ENCODE data around the gene SLC6A2. TPM values are rescaled to one million over a fixed set of nuclear protein-coding genes. Genes with fewer than 3 reads are reported as not detected.

The SLC6A2 gene
- total RNA-seq, 1 donor from 2014 or later, result 0.34 TPM

DNA sequence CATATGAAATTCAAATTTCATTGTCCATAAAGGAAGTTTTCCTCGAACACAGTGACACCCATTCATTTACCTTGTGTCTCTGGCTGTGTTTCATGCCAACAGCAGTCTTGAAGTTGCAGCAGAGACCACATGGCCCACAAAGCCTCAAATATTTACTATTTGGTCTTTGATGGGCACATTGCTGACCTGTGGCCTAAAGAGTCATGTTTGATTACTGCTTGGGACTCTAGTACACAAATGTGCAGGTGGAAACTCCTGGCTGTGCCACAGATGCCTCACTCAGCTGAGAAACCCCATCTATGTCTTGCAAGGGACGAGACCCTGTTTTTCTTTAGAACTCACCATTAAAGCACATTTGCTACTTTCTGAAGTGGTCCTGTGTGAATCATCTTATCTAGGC lies 76.7 kb downstream of the SLC6A2 start:
- H3K36me3 Mint-ChIP-seq, result no peaks in the 10 kb centered on the region
- no peak for DNase-seq (ENCODE audit: low spot score in 2 of 2, unreplicated experiment in 2 of 2)
- no peak overlapping the region for H3K27ac Mint-ChIP-seq
- H3K4me1 Mint-ChIP-seq, result no peaks in the 10 kb centered on the region
- no peak overlapping the region for H3K4me3 Mint-ChIP-seq
- TF ChIP-seq, protein P1, sequence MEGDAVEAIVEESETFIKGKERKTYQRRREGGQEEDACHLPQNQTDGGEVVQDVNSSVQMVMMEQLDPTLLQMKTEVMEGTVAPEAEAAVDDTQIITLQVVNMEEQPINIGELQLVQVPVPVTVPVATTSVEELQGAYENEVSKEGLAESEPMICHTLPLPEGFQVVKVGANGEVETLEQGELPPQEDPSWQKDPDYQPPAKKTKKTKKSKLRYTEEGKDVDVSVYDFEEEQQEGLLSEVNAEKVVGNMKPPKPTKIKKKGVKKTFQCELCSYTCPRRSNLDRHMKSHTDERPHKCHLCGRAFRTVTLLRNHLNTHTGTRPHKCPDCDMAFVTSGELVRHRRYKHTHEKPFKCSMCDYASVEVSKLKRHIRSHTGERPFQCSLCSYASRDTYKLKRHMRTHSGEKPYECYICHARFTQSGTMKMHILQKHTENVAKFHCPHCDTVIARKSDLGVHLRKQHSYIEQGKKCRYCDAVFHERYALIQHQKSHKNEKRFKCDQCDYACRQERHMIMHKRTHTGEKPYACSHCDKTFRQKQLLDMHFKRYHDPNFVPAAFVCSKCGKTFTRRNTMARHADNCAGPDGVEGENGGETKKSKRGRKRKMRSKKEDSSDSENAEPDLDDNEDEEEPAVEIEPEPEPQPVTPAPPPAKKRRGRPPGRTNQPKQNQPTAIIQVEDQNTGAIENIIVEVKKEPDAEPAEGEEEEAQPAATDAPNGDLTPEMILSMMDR (IDR thresholded peaks at IDR 0.05; ENCODE audit: unreplicated experiment), result no peak
- H3K27me3 Mint-ChIP-seq (ENCODE audit: low read depth), result peaks cover 66% of the 10 kb centered on the region
- H3K9me3 Mint-ChIP-seq, result no peaks in the 10 kb centered on the region

DNA sequence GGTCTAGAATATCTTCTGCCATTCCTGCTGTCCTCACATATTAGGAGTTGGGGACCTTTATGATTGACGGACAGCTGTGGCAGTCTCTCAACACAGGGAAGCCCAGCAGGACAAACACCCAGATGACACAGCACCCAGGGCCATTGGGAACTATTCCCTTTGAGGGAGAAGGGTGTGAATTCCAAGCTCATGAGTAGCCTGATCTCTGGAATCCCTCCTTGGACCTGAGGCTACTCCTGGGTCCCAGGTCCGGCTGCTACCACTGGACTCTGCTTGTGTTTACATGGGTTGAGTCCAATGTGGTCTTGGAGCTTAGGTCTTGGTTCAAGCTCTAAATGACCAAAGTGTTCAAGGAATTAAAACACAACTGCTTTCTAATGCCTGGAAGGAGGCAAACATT lies 78.9 kb downstream of the SLC6A2 start:
- Mint-ChIP-seq H3K27me3 (ENCODE audit: low read depth) (peaks cover 70% of the 10 kb centered on the region), H3K4me1 (no peaks in the 10 kb centered on the region), H3K4me3 (no peak overlapping the region), H3K27ac (no peak overlapping the region), H3K36me3 (no peaks in the 10 kb centered on the region), H3K9me3 (no peaks in the 10 kb centered on the region)
- no peak for DNase-seq (ENCODE audit: low spot score in 2 of 2, unreplicated experiment in 2 of 2)
- TF ChIP-seq, protein P1 (IDR thresholded peaks at IDR 0.05; ENCODE audit: unreplicated experiment), result no peak

DNA sequence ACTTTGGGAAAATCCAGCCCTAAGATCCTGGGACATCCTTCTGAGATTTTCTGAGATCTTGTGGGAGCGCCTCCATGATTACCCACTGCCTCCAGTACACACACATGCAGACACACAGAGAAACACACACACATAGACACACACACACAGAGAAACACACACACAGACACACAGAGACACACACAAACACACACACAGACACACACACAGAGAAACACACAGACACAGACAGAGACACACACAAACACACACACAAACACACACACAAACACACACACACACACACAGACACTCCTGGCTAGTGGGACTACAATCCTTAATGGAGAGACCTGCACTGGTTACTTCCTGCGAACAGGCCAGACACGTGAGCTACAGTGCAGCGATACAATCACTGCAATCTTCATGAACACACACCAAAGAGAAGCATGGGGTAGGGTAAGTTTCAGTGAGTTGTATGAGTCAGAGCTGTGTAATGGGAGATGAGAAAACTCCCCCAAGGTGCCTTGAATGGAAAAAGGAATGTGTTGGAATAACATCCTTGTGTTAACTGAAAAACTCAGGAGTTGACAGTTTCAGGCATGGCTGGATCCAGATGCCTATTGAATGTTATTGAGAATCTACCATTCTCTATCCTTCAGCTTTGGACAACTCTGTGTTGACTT lies 79.5 kb downstream of the SLC6A2 start:
- H3K36me3 Mint-ChIP-seq, result no peaks in the 10 kb centered on the region
- no peak overlapping the region for H3K4me3 Mint-ChIP-seq
- no peaks in the 10 kb centered on the region for H3K9me3 Mint-ChIP-seq
- TF ChIP-seq, protein P1 (IDR thresholded peaks at IDR 0.05; ENCODE audit: unreplicated experiment), result no peak
- H3K27me3 Mint-ChIP-seq (ENCODE audit: low read depth), result peaks cover 70% of the 10 kb centered on the region
- H3K27ac Mint-ChIP-seq, result no peak overlapping the region
- no peak for DNase-seq (ENCODE audit: low spot score in 2 of 2, unreplicated experiment in 2 of 2)
- no peaks in the 10 kb centered on the region for H3K4me1 Mint-ChIP-seq

DNA sequence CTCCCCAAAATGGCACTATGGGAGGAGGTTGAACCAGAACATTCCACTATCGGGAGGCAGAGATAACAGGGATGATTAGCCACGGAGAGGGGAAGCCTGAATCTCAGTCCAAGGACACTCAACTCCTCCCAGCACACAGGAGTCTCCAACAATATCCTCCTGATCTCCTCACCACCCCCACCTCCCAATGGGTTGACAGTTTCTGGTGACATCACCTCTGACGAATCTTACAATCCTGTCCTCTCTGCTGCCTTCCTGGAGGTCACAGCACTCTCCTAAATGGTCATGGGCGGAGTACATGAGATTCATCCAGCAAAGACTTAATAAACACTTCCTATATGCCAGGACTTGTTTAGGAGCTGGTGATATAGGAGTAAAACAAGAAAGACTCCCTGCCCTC lies 80.9 kb downstream of the SLC6A2 start:
- Mint-ChIP-seq H3K9me3 (no peaks in the 10 kb centered on the region), H3K4me3 (no peak overlapping the region), H3K27me3 (ENCODE audit: low read depth) (peaks cover 69% of the 10 kb centered on the region), H3K27ac (no peak overlapping the region), H3K4me1 (no peaks in the 10 kb centered on the region), H3K36me3 (no peaks in the 10 kb centered on the region)
- DNase-seq (ENCODE audit: low spot score in 2 of 2, unreplicated experiment in 2 of 2), result no peak
- TF ChIP-seq, protein P1 (IDR thresholded peaks at IDR 0.05; ENCODE audit: unreplicated experiment), result no peak

DNA sequence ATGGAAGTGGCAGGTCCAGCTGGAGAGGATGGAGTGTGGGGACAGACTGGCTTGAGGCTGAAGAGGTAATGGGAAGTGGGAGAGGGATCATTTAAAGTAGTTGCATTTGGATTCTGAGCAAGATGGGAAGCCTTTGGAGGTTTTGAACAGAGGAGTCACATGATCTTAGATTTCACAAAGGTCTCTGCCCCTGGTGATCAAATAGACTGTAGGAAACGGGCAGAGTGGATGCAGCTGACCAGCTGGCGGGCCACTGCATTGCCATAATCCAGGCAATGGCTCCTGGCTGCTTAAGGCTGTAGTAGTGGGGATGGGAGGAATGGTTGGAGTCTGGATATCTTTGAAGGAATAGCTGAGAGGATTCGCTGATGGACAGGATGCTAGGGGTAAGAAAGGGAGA lies 81.5 kb downstream of the SLC6A2 start:
- Mint-ChIP-seq H3K27me3 (ENCODE audit: low read depth) (peaks cover 70% of the 10 kb centered on the region), H3K9me3 (no peaks in the 10 kb centered on the region), H3K27ac (no peak overlapping the region), H3K4me3 (no peak overlapping the region), H3K36me3 (no peaks in the 10 kb centered on the region), H3K4me1 (no peaks in the 10 kb centered on the region)
- TF ChIP-seq, protein P1 (IDR thresholded peaks at IDR 0.05; ENCODE audit: unreplicated experiment), result no peak
- DNase-seq (ENCODE audit: low spot score in 2 of 2, unreplicated experiment in 2 of 2), result no peak

DNA sequence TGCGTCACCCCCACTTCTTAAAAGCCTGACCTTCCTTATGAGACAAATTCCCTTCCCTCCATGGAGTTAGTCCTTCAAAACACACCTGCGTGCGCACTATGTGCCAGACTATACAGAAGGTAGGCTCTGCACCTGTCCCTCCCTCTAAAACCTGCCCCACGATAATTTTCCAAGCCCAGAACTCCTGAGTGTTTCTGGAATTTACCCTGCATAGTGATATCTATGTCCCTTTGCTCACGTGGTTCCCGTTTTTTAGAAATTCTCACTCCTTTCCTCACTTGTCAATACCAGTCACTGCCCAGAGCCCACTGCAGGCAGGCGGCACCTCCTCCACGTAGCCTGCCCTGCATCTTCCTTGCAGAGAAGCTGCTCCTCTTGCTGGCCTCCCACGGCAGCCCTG lies 82.2 kb downstream of the SLC6A2 start:
- Mint-ChIP-seq H3K4me1 (no peaks in the 10 kb centered on the region), H3K9me3 (no peaks in the 10 kb centered on the region), H3K36me3 (no peaks in the 10 kb centered on the region), H3K27me3 (ENCODE audit: low read depth) (peaks cover 76% of the 10 kb centered on the region), H3K27ac (no peak overlapping the region), H3K4me3 (no peak overlapping the region)
- TF ChIP-seq, protein P1 (IDR thresholded peaks at IDR 0.05; ENCODE audit: unreplicated experiment), result no peak
- DNase-seq (ENCODE audit: low spot score in 2 of 2, unreplicated experiment in 2 of 2), result no peak
